SW480 (cell line): ENCODE data around the gene RAPSN.

ENCODE experiments used
- DNase-seq: peaks from one replicate; pipeline ENCODE4 v3.0.0-alpha.2; 2016; ENCODE audit warnings: low spot score

The RAPSN gene

DNA sequence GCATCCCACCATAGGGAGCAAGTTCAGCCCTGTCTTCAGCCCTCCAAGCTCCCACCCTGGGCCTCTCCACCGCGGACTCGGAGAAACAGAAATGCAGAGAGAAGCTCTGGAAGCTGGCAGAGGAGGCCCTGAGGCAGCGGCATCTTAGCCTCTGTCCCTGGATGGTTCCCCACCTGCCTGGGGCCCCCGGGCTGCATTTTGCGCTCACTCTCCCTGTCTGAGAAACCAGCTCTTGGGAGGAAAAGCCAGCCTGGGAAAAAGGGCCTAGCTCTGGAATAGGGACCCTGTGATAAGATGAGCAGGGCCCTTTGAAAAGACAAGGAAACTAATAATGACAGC is 58.5 kb downstream of the RAPSN start:
- no peak for DNase-seq

DNA sequence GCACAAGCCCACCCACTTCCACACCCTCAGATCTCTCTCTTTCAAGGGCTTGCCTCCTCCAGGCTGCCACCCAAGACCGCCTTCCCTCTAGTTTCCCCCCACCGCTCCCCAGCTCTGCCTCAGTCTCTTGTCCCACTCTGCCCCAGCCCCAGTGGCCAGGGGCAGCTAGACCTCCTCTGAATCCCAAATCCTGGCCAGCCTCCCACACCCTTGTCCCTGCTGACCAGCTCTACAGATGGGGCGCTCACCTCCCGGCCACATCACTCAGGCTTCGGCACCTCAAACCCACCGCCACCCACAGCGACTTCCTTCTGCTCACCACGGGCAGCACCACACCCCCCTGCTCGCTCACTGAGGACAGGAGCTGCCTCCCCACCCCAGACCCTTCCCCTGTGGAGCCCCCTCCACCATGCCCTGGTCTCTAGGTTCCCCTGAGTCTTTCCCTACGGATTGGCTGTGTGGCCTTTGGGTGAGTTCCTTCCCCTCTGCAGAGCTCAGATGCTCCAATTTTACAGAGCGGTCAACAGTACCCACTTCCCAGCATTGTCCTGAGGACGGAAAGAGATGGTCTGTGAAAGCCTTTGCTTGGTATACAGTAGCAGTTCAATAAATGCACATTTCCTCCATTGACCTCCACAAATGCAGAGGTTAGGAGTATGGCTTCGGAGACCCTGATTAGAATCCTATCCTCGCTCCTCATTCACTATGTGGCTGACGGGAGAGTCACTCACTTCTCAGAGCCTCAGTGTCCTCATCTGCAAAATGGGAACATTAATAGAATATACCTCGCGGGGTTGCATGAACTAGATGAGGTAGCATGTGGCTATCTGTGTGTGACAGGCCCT is 59.1 kb downstream of the RAPSN start:
- DNase-seq = no peak

DNA sequence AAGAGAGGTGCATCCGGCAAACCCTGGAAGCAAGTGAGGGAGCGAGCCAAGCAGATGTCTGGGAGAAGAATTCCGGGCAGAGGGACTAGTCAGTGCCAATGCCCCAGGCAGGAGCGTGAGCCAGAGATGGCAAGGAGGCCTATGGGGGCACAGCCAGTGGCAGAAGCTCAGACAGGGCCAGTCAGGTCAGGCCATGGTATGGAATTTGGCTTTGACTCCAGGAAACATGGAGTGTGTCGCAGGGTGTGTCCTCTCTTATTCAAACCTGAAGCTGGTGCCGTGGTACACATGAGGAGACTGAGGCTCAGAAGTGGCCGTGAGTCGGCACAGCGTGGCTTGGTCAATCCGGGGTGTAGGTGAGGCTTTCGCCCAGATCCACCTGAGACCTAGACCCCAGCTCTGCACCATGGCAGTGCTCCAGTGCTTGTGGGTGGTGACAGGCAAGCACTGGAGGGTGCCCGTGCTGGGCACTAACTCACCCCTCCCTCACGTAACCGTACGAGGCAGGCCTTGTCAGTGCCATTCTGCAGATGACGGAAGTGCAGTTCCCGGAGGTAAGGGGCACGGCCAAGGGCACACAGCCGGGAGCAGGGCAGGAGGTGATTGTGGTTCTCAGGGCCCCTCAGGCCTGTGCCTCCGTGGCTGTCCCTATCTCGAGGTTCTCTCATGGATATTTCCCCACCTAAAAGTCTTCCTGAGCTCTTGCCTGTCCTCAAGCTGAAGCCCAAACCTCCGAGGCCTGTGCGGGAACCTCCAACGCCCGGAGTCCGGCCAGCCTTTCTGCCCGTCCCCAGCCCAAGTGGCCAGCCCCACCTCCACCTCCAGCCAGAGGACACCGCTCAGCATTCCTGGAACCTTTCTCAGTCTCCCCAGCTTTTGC is 60.0 kb downstream of the RAPSN start:
- no peak for DNase-seq

DNA sequence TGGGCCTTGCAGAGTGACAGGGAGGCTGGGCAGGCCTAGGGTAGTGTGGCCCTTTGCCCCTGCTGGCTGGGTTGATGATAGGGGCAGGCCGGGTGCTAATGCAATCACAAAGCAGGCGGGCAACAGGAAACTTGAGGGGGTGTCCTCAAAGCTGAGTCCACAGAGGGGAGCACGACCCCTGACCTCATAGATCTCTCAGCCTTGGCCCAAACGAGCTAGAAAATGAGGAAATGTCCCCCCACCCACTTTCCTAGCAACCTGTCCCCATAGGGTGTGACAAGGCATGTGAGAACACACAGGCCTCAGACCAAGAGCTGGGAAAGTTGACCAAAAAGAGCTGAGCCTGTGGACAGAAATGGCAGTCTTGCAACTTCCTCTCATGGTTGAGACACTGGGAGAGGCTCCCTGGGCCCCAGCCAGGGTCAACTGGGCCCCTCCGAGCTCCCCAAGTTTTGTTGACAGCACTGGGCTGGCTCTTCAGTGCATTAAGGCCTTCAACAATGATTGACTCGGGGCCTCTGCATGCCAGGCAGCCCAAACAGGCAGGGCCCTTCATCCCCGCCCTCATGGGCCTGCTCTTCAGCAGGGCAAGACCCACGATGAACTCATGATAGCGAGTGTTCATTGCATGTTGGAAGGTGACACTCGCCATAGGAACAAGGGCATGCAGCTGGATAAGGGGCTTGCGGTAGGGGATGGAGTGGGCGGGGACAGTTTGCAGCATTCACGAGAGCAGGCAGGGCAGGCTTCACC is 60.8 kb downstream of the RAPSN start:
- no peak for DNase-seq
